Cardiac fibroblast (primary cell): ENCODE data around the gene TEX19.

Experiments used
- DNase-seq, 2 donors: peaks; one replicate each; pipeline versions ENCODE4 v3.0.0 to v3.0.0-alpha.2; 2010; ENCODE audit warnings: low read depth in 2 of 2
- H3K4me3 ChIP-seq, 2 donors: replicated peaks in 1 of 2; 1 replicate in 1 of 2; 2 replicates in 1 of 2; pipeline ENCODE4 v1.5.1; 2011; ENCODE audit warnings: low read depth in 2 of 2, low read length in 2 of 2, mild to moderate bottlenecking in 2 of 2, moderate library complexity in 1 of 2
- CTCF ChIP-seq: IDR thresholded peaks from one replicate; pipeline ENCODE4 v1.5.1; 2011; ENCODE audit warnings: low read depth, mild to moderate bottlenecking, low read length, inconsistent platforms

Gene TEX19

DNA sequence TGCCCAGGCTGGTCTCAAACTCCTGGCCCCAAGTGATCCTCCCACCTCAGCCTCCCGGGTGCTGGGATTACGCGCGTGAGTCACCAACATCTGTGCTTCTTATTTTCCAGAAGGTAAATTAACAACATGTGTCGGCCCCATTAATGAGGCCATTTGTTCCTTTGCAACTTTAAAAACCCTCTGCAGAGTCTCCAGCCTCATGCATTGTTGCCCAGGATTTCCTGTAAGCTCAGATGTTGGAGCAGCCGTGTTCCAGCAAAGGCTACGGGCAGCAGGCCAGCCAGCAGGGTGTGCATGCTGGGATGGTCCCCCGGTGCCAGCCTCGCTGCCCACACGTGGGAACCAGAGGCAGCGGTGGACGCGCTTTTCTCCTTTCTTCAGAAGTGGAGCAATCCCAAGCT is 40.0 kb downstream of the TEX19 start:
- peak; percentile 19 to 71 for DNase-seq
- H3K4me3 ChIP-seq = no peak overlapping the region
- no peak for TF ChIP-seq CTCF

DNA sequence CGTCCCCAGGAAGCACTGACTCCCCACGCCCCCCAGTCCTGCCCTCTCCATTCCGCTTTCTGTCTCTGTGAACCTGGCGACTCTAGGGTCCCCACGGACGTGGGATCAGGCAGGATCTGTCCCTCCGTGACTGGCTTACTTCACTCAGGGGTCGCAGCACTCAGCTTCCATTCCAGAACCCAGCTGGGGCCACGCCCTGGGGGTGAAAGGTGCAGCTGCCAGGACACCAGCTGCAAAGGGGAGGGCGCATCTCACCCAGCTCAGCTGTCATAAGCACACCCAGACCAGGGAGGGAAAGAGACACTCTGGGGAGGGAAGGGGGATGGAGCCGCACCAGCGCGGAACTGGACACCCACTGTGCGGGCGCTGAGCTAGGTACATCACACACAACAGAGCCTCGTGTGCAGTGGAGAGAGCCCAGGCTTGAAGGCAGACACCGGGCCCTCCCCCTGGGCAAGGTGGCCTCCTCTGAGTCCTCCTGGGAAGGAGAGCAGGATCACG is 40.6 kb downstream of the TEX19 start:
- H3K4me3 ChIP-seq = no peak overlapping the region
- no peak for TF ChIP-seq CTCF
- DNase-seq = no peak

DNA sequence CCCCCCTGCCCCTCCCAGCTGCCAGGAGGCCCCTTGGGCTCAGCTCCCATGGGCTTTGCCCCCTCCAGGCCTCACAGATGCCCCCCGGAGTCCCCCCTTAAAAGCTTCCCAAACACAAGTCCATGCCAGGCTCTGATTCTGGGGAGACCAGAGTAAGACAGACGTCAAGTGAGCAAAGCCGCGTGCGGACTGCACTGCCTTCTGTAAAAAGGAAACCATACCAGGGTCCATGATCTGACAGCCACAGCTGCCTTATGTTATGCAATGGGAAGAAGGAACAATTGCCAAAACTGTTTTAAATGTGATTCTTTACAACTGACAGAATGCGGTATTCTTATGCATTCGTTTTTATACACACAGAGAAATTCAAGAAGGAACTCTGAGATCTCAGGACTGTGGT is 41.2 kb downstream of the TEX19 start:
- DNase-seq = peak in 1 of 2 donors; percentile 27
- H3K4me3 ChIP-seq = no peak overlapping the region
- TF ChIP-seq CTCF = no peak

- no peak for TF ChIP-seq CTCF
- DNase-seq = no peak
- no peak overlapping the region for H3K4me3 ChIP-seq
These were observed 41.8 kb downstream of the TEX19 start for GRCh38 chr17:82400830-82401229.

DNA sequence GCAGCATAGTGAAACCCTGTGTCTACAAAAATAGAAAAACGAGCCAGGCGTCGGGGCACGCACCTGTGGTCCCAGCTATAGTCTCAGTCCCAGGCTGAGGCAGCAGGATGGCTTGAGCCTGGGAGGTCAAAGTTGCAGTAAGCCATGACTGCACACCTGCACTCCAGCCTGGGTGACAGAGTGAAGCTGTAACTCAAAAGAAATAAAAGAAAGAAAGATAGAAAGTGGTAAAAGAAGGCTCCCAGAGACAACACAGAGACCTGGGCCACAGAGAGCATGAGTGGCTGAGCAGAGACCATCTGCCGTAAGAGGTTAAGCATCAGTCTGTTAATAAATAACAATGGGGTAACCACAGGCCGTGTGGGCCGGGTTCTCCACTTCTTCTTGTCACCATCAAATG is 43.8 kb downstream of the TEX19 start:
- TF ChIP-seq CTCF = no peak
- H3K4me3 ChIP-seq = no peak overlapping the region
- DNase-seq = no peak

DNA sequence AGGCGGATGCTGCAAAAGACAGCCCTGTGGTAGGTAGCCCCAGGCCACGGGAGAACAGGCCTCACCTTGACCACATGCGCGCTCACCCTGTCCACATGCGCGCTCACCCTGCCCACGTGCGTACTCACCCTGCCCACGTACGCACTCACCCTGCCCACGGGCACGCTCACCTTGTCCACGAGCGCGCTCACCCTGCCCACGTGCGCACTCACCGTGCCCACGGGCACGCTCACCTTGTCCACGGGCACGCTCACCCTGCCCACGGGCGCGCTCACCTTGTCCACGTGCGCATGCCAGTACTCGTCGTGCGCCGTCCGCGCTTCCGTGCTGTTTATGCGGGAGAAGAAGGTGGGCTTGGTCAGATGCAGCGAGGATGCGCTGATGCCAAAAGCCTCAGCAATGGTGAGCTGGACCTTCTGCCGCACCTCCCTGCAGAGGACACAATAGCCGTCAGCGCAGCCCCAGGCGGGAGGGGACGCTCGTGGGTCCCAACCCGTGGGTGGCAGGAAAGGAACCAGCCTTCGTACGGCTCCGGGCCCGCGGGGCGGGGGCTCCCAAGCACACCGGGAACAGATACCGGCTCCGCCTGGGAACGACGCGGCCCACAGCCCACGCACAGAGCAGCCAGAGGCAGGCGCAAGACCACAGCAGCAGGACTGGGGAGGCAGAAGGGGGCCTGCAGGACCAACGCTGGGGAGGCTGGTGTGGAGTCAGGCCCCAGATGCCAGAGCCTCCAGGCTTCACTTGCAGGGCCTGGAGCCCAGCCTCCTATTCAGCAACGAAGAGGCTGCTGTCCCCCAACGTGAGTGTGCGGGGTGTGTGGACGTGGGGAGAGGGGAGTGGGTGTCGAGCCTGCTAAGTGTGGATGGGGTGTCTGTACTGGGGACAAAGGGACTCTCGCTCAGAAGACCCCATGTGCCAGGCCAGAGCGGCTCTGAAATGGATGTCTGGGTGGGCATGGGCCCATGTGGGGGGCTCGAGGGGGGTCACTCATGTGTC is 44.9 kb downstream of the TEX19 start:
- DNase-seq = no peak
- no peak overlapping the region for H3K4me3 ChIP-seq
- TF ChIP-seq CTCF = no peak
